Kidney (tissue), 14 donors: Measurements from ENCODE around the gene HSPG2. TPM values are rescaled to one million over a fixed set of nuclear protein-coding genes. Genes with fewer than 3 reads are reported as not detected.

Experiments used
- DNase-seq, 5 donors: peaks; one replicate each; pipeline ENCODE4 v3.0.0-alpha.2; 2013 to 2020
- FAIRE-seq: peaks from 2 replicates; lab custom pipeline; 2012; peaks lifted over from hg19 to GRCh38; lab: Jason Lieb, UNC
- H3K27ac ChIP-seq, 2 donors: one replicate each; pipeline ENCODE4 v1.7.0; 2013; ENCODE audit warnings: low read depth in 2 of 2, low read length in 2 of 2, inconsistent platforms in 1 of 2
- H3K27me3 ChIP-seq: one replicate; pipeline ENCODE4 v1.7.1; 2013; ENCODE audit warnings: low read length, inconsistent platforms; ENCODE audit not compliant: control insufficient read depth, insufficient read depth
- H3K36me3 ChIP-seq, 3 donors: one replicate each; pipeline versions ENCODE4 v1.7.0 to v1.7.1; 2013; ENCODE audit warnings: low read length in 3 of 3, control low read depth in 1 of 3, inconsistent platforms in 1 of 3; ENCODE audit not compliant: insufficient read depth in 3 of 3, control insufficient read depth in 2 of 3
- H3K4me1 ChIP-seq, 3 donors: one replicate each; pipeline versions ENCODE4 v1.7.0 to v1.7.1; 2013; ENCODE audit warnings: low read length in 3 of 3, inconsistent platforms in 1 of 3, low read depth in 1 of 3; ENCODE audit not compliant: control insufficient read depth in 2 of 3, insufficient read depth in 2 of 3
- H3K4me3 ChIP-seq, 3 donors: one replicate each; pipeline versions ENCODE4 v1.7.0 to v1.8.1; 2013; ENCODE audit warnings: low read length in 3 of 3, control low read depth in 1 of 3, inconsistent platforms in 1 of 3
- H3K9ac ChIP-seq, 3 donors: one replicate each; pipeline versions ENCODE4 v1.7.0 to v1.7.1; 2013; ENCODE audit warnings: low read length in 3 of 3, control low read depth in 1 of 3, inconsistent platforms in 1 of 3
- H3K9me3 ChIP-seq, 3 donors: one replicate each; pipeline versions ENCODE4 v1.7.0 to v1.7.1; 2013; ENCODE audit warnings: low read length in 3 of 3, control low read depth in 1 of 3, inconsistent platforms in 1 of 3; ENCODE audit not compliant: control insufficient read depth in 2 of 3, insufficient read depth in 1 of 3
- intact Hi-C: fragments of 100-400 bp; cut with DNase I; formaldehyde crosslinking; loops from one replicate; pipeline ENCODE4 v1.11.1; 2022
- polyA plus RNA-seq: library from polyadenylated mRNA; stranded (reverse); fragments of 350-450 nt; fragmentation: Illumina TruSeq; extraction: RNeasy Lipid Tissue Mini Kit (QIAGEN cat#74804); gene quantifications from one replicate; pipeline ENCODE4 v1.2.3, GENCODE V29; 2014; ENCODE audit warnings: low read depth, low replicate concordance; ENCODE audit not compliant: insufficient read depth
- total RNA-seq: library from RNA; stranded (reverse); fragmentation: NEBNext Ultra II Directional; extraction: Animal tissue kit (Norgen Biotek cat#: 25700); gene quantifications from one replicate; pipeline ENCODE4 v1.2.1, GENCODE V29; 2021
- TF ChIP-seq, protein P1 (sequence below): IDR thresholded peaks from 3 replicates; pipeline ENCODE4 v1.5.1; 2012; ENCODE audit warnings: mild to moderate bottlenecking, moderate library complexity, borderline replicate concordance; ENCODE audit not compliant: insufficient read depth; ENCODE audit errors: extremely low read depth
- donor health status: control.
- donor health status: control.
- donor health status: control.
- donor health status: control.
- donor health status: control.
- donor health status: DM: yes; HTN: yes; CAD: no.
- donor health status: Normal renal cell carcinoma (clear cell type).

The HSPG2 gene
- total and polyA plus RNA-seq, 2 donors from 2014 or later = 60.4 to 510 TPM

DNA sequence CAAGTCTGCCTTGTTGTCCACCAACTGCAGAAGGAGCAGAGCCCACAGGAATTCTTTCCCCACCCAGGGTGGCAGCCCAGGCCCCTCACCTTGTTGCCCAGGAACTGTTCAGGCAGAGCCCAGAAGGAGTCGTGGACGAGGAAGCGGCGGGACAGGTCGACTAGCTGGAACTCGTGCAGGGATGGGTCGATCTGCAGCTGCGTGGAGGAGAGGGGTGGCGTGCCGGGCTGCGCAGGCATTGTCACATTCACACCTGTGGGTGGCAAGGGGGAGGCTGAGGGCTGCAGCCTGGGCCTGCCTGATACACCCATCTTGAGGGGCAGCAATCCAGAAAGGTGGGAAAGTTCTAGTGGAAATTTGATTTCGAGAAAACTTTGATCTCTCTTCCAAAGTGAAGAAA, 55.9 kb downstream of the HSPG2 start:
- TF ChIP-seq, protein P1, sequence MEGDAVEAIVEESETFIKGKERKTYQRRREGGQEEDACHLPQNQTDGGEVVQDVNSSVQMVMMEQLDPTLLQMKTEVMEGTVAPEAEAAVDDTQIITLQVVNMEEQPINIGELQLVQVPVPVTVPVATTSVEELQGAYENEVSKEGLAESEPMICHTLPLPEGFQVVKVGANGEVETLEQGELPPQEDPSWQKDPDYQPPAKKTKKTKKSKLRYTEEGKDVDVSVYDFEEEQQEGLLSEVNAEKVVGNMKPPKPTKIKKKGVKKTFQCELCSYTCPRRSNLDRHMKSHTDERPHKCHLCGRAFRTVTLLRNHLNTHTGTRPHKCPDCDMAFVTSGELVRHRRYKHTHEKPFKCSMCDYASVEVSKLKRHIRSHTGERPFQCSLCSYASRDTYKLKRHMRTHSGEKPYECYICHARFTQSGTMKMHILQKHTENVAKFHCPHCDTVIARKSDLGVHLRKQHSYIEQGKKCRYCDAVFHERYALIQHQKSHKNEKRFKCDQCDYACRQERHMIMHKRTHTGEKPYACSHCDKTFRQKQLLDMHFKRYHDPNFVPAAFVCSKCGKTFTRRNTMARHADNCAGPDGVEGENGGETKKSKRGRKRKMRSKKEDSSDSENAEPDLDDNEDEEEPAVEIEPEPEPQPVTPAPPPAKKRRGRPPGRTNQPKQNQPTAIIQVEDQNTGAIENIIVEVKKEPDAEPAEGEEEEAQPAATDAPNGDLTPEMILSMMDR = no peak
- no peak for FAIRE-seq
- H3K9ac ChIP-seq = no peak overlapping the region
- intact Hi-C loops = no loop called here
- no peak overlapping the region for H3K27ac ChIP-seq
- peaks cover 2 to 34% (median 10%) of the 10 kb centered on the region in 3 donors for H3K36me3 ChIP-seq
- no peaks in the 10 kb centered on the region for H3K27me3 ChIP-seq
- no peak overlapping the region for H3K4me3 ChIP-seq
- no peak for DNase-seq
- H3K9me3 ChIP-seq = no peaks in the 10 kb centered on the region
- H3K4me1 ChIP-seq = no peaks in the 10 kb centered on the region

DNA sequence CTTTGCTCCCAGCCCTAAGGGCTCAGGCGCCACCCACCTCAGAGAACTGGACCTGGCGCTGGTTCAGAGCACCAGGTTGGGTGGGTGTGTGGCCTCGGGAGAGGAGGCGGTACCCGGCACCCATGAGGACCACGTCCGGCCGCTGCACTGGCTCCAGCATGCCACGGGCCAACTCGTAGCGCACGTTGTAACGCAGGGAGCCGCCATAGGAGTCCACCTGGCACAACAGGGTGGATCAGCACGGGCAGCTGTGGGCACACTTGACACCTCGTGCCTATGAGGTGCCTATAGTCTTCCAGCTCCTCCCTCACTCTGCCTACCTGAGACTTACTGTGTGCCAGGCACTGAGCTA, 56.5 kb downstream of the HSPG2 start:
- FAIRE-seq (no peak), DNase-seq (no peak)
- Histone ChIP-seq H3K4me1 (no peaks in the 10 kb centered on the region), H3K9ac (no peak overlapping the region), H3K27ac (no peak overlapping the region), H3K36me3 (peaks cover 2 to 30% (median 10%) of the 10 kb centered on the region in 3 donors), H3K9me3 (no peaks in the 10 kb centered on the region), H3K4me3 (no peak overlapping the region), H3K27me3 (no peaks in the 10 kb centered on the region)
- TF ChIP-seq, protein P1 = no peak
- intact Hi-C loops = no loop called here

DNA sequence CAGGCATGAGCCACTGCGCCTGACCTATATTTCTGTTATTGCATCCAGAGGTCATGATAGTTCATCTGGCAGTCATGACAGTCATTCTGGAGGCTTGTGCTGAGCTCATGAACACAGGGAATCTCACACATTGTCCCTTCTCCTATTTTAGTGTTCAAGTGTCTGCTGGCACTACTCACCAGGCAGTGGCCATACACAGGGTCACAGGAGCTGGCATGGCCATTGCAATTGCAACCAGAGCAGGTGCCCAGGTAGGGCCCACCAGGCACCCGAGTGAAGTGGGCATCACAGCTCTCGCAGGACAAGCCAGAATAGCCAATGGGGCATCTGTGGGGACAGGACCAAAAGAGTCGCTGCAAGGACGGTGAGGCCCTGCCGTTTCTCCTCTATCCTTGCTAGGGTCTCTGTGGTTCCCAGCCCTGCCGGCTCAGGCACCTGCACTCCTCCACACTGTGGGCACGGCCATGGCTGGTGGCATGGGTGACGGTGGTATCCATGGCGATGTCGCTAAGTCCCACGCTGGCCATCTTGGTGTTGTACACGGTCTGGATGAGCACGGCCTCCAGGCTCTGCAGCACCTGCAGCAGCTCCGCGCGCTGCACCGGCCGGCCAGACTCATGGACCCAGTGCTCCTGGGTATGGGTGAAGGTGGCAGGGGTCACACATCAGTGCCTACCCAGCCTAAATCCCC, 57.0 kb downstream of the HSPG2 start:
- peaks cover 2 to 30% (median 10%) of the 10 kb centered on the region in 3 donors for H3K36me3 ChIP-seq
- FAIRE-seq = no peak

More for the DNA sequence above, 57.0 kb downstream of the HSPG2 start:
- Histone ChIP-seq H3K9me3 (no peaks in the 10 kb centered on the region), H3K4me1 (no peaks in the 10 kb centered on the region), H3K27ac (no peak overlapping the region), H3K9ac (no peak overlapping the region), H3K4me3 (no peak overlapping the region), H3K27me3 (no peaks in the 10 kb centered on the region)
- DNase-seq = no peak
- TF ChIP-seq, protein P1 = no peak
- intact Hi-C loops = no loop called here
